HEK293T (cell line): ENCODE data around the gene NUP62.
"Not testable (repeated sequence)": the region's sequence is repeated elsewhere in the genome, so short reads cannot be mapped to it uniquely, and the experiment has no call there.

ENCODE experiments used
- CTCF ChIA-PET: fragments of 350-600 bp; formaldehyde crosslinking; extraction: SDS; loops from one replicate; lab custom pipeline; 2021; ENCODE audit warnings: antibody characterized with exemption, inconsistent platforms; lab: Yijun Ruan, JAX
- POLR2A ChIA-PET: fragments of 350-600 bp; formaldehyde crosslinking; extraction: SDS; loops from one replicate; lab custom pipeline; 2020; ENCODE audit warnings: antibody characterized with exemption, inconsistent platforms; lab: Yijun Ruan, JAX
- DNase-seq: peaks from one replicate; pipeline ENCODE4 v3.0.0; 2012; ENCODE audit warnings: mixed read lengths; ENCODE audit errors: extremely low spot score
- ARNT ChIP-seq: fragments of 450-650 bp; IDR thresholded peaks from 2 replicates; pipeline ENCODE4 v1.6.1; 2017; ENCODE audit warnings: mild to moderate bottlenecking
- BHLHE40 ChIP-seq: fragments of 450-650 bp; IDR thresholded peaks from 2 replicates; pipeline ENCODE4 v1.6.1; 2016; ENCODE audit warnings: mild to moderate bottlenecking, moderate library complexity, borderline replicate concordance
- CTBP1 ChIP-seq: fragments of 450-650 bp; IDR thresholded peaks from 2 replicates; pipeline ENCODE4 v1.6.1; 2016; ENCODE audit warnings: borderline replicate concordance
- ELF4 ChIP-seq: fragments of 450-650 bp; IDR thresholded peaks from 2 replicates; pipeline ENCODE4 v1.6.1; 2017; ENCODE audit warnings: antibody characterized with exemption
- FOXA1 ChIP-seq: fragments of 450-650 bp; IDR thresholded peaks from 2 replicates; pipeline ENCODE4 v1.6.1; 2016; ENCODE audit warnings: mild to moderate bottlenecking
- FOXK2 ChIP-seq: fragments of 450-650 bp; IDR thresholded peaks from 2 replicates; pipeline ENCODE4 v1.6.1; 2016; ENCODE audit warnings: mild to moderate bottlenecking
- FOXM1 ChIP-seq: fragments of 450-650 bp; IDR thresholded peaks from 2 replicates; pipeline ENCODE4 v1.6.1; 2017; ENCODE audit warnings: mild to moderate bottlenecking, borderline replicate concordance
- HDGF ChIP-seq: fragments of 450-650 bp; IDR thresholded peaks from 2 replicates; pipeline ENCODE4 v1.6.1; 2017; ENCODE audit warnings: antibody characterized with exemption, borderline replicate concordance
- L3MBTL2 ChIP-seq: fragments of 450-650 bp; conservative IDR thresholded peaks from 2 replicates; pipeline ENCODE4 v1.6.1; 2016; ENCODE audit warnings: mild to moderate bottlenecking
- LEF1 ChIP-seq: fragments of 450-650 bp; IDR thresholded peaks from 2 replicates; pipeline ENCODE4 v1.6.1; 2017; ENCODE audit warnings: mild to moderate bottlenecking, borderline replicate concordance
- NFRKB ChIP-seq: fragments of 450-650 bp; IDR thresholded peaks from 2 replicates; pipeline ENCODE4 v1.6.1; 2016; ENCODE audit warnings: mild to moderate bottlenecking, moderate library complexity
- PKNOX1 ChIP-seq: fragments of 450-650 bp; IDR thresholded peaks from 2 replicates; pipeline ENCODE4 v1.6.1; 2016
- SP1 ChIP-seq: fragments of 450-650 bp; IDR thresholded peaks from 2 replicates; pipeline ENCODE4 v1.6.1; 2017
- SUZ12 ChIP-seq: fragments of 450-650 bp; IDR thresholded peaks from 2 replicates; pipeline ENCODE4 v1.6.1; 2016; ENCODE audit warnings: mild to moderate bottlenecking
- TARDBP ChIP-seq: fragments of 450-650 bp; IDR thresholded peaks from 2 replicates; pipeline ENCODE4 v1.6.1; 2016
- ZNF384 ChIP-seq: fragments of 450-650 bp; IDR thresholded peaks from 2 replicates; pipeline ENCODE4 v1.6.1; 2016

The NUP62 gene

GRCh38 chr19:49926515-49926914 lies 2.8 kb downstream of the NUP62 start:
- no peak for DNase-seq
- TF ChIP-seq BHLHE40 = no peak
- TF ChIP-seq CTBP1 = no peak
- no peak for TF ChIP-seq PKNOX1
- no peak for TF ChIP-seq SUZ12
- TF ChIP-seq FOXK2 = no peak
- TF ChIP-seq LEF1 = no peak
- no peak for TF ChIP-seq SP1
- no peak for TF ChIP-seq ELF4
- no peak for TF ChIP-seq L3MBTL2
- TF ChIP-seq TARDBP = no peak
- TF ChIP-seq ARNT = no peak
- ChIA-PET CTCF (no interaction called here), POLR2A (no interaction called here)

- POLR2A ChIA-PET = no interaction called here
- DNase-seq = no peak
- no peak for TF ChIP-seq SUZ12
- TF ChIP-seq TARDBP = no peak
- no peak for TF ChIP-seq L3MBTL2
- no peak for TF ChIP-seq FOXK2
- TF ChIP-seq NFRKB = no peak
- TF ChIP-seq ELF4 = no peak
- no peak for TF ChIP-seq BHLHE40
- TF ChIP-seq SP1 = no peak
- no peak for TF ChIP-seq LEF1
- TF ChIP-seq ARNT = no peak
- no peak for TF ChIP-seq FOXA1
- TF ChIP-seq CTBP1 = no peak
- no peak for TF ChIP-seq HDGF
- no peak for TF ChIP-seq FOXM1
- TF ChIP-seq PKNOX1 = no peak
- TF ChIP-seq ZNF384 = no peak
- CTCF ChIA-PET = no interaction called here
Observed at GRCh38 chr19:49925486-49925885, 3.8 kb downstream of the NUP62 start.

- CTCF ChIA-PET, DNase-seq: not testable (repeated sequence)
- POLR2A ChIA-PET = interaction anchor here (1.4 kb wide), 1 partner anchor 56 kb away, joined by 3 read pairs; no protein-coding TSS in a partner anchor
Observed at GRCh38 chr19:49924881-49925210, 4.5 kb downstream of the NUP62 start.

GRCh38 chr19:49924004-49924880 lies 5.1 kb downstream of the NUP62 start:
- CTCF ChIA-PET = no interaction called here
- POLR2A ChIA-PET = interaction anchor here (1.4 kb wide), 1 partner anchor 55 kb away, joined by 3 read pairs; no protein-coding TSS in a partner anchor
- no peak for TF ChIP-seq HDGF
- no peak for TF ChIP-seq PKNOX1
- no peak for TF ChIP-seq FOXK2
- no peak for TF ChIP-seq LEF1
- no peak for TF ChIP-seq CTBP1
- TF ChIP-seq FOXA1 = no peak
- TF ChIP-seq ELF4 = no peak
- TF ChIP-seq SUZ12 = no peak
- no peak for TF ChIP-seq L3MBTL2
- TF ChIP-seq NFRKB = no peak
- no peak for DNase-seq

- no peak for DNase-seq
- ChIA-PET CTCF (no interaction called here), POLR2A (interaction anchor here (1.1 kb wide), 1 partner anchor 34 kb away, joined by 3 read pairs; no protein-coding TSS in a partner anchor)
- TF ChIP-seq NFRKB (no peak), FOXK2 (no peak), CTBP1 (no peak), ELF4 (no peak), TARDBP (no peak), BHLHE40 (no peak), FOXA1 (no peak), SUZ12 (no peak), L3MBTL2 (no peak), FOXM1 (no peak), LEF1 (no peak), HDGF (no peak)
Observed at GRCh38 chr19:49923055-49924003, 6.0 kb downstream of the NUP62 start.
